Colonic mucosa (tissue), 4 donors: ENCODE measurements around the gene SULT2A1. TPM values are rescaled to one million over a fixed set of nuclear protein-coding genes. Genes with fewer than 3 reads are reported as not detected.
"Not testable (repeated sequence)": the region's sequence is repeated elsewhere in the genome, so short reads cannot be mapped to it uniquely, and the experiment has no call there.

Experiments used
- DNase-seq: peaks from one replicate; pipeline ENCODE4 v3.0.0-alpha.2; 2020
- H3K27ac ChIP-seq: fragments of 200-600 bp; one replicate; pipeline ENCODE4 v1.8.0; 2021
- H3K27me3 ChIP-seq: fragments of 200-600 bp; one replicate; pipeline ENCODE4 v1.8.0; 2021
- H3K36me3 ChIP-seq: fragments of 200-600 bp; one replicate; pipeline ENCODE4 v1.8.0; 2021
- H3K4me1 ChIP-seq: fragments of 200-600 bp; one replicate; pipeline ENCODE4 v1.8.0; 2021; ENCODE audit warnings: mild to moderate bottlenecking
- H3K4me3 ChIP-seq: fragments of 200-600 bp; one replicate; pipeline ENCODE4 v1.8.0; 2021
- H3K9ac ChIP-seq, 2 donors: one replicate each; pipeline ENCODE4 v1.7.0; 2013; ENCODE audit warnings: control low read depth in 2 of 2, low read depth in 2 of 2, low read length in 2 of 2
- H3K9me3 ChIP-seq: fragments of 200-600 bp; one replicate; pipeline ENCODE4 v1.8.0; 2021
- intact Hi-C: fragments of 100-400 bp; cut with DNase I; formaldehyde crosslinking; loops from one replicate; pipeline ENCODE4 v1.14.1; 2022
- total RNA-seq, 2 donors: library from RNA; stranded (reverse); fragmentation: NEBNext Ultra II Directional in 1 of 2; extraction: Animal tissue kit (Norgen Biotek cat#: 25700) in 1 of 2; gene quantifications; one replicate each; pipeline ENCODE4 v1.2.1, GENCODE V29; 2021
- TF ChIP-seq, protein P1 (sequence below): fragments of 200-600 bp; IDR thresholded peaks from one replicate; pipeline ENCODE4 v1.8.0; 2022; ENCODE audit warnings: antibody characterized with exemption, mild to moderate bottlenecking
- donor health status: healthy.
- donor health status: DM: no; HTN: no; CAD: no.
- donor health status: DM: no; HTN: no; CAD: no.

SULT2A1 gene
- total RNA-seq, 2 donors from 2014 or later, result 0.64 to 1.1 TPM

DNA sequence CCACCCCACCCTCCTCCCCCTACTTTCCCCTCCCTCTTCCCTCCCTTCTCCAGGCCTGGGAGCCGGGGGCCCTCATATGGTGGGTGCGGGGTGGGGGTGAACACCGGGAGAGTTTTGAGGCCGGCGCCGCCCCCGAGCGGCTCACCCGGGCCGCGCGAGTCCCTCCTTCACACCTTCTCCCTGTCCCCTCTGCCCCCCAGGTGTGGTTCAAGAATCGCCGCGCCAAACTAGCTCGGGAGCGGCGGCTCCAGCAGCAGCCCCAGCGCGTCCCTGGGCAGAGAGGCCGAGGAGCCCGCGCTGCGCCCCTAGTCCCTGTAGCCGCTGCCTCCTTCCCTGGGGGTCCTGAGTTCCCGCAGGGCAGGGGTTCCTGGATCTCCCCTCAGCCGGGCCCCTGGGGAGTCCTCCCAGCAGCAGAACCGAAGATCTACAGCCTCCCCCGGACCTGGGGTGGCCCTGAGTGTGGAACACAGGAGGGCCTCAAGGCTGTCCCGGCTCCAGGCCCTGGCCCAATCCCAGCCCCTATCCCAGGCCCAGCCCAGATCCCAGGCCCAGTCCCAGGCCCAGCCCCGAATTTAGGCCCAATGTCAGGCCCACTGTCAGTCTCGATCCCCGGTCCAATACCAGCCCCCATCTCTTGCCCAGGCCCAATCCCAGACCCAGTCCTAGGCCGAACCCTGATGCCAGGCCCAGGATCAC, 25.4 kb downstream of the SULT2A1 start:
- intact Hi-C loops, result loop anchor here (5.0 kb wide), 1 partner anchor 48 kb away; no protein-coding TSS in a partner anchor
- H3K4me1 ChIP-seq, result no peaks in the 10 kb centered on the region
- no peak overlapping the region for H3K9ac ChIP-seq
- H3K4me3 ChIP-seq, result no peak overlapping the region
- H3K27me3 ChIP-seq, result no peaks in the 10 kb centered on the region
- no peaks in the 10 kb centered on the region for H3K9me3 ChIP-seq
- no peak overlapping the region for H3K27ac ChIP-seq
- TF ChIP-seq, protein P1, sequence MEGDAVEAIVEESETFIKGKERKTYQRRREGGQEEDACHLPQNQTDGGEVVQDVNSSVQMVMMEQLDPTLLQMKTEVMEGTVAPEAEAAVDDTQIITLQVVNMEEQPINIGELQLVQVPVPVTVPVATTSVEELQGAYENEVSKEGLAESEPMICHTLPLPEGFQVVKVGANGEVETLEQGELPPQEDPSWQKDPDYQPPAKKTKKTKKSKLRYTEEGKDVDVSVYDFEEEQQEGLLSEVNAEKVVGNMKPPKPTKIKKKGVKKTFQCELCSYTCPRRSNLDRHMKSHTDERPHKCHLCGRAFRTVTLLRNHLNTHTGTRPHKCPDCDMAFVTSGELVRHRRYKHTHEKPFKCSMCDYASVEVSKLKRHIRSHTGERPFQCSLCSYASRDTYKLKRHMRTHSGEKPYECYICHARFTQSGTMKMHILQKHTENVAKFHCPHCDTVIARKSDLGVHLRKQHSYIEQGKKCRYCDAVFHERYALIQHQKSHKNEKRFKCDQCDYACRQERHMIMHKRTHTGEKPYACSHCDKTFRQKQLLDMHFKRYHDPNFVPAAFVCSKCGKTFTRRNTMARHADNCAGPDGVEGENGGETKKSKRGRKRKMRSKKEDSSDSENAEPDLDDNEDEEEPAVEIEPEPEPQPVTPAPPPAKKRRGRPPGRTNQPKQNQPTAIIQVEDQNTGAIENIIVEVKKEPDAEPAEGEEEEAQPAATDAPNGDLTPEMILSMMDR, result no peak
- H3K36me3 ChIP-seq, result no peaks in the 10 kb centered on the region
- DNase-seq, result no peak

DNA sequence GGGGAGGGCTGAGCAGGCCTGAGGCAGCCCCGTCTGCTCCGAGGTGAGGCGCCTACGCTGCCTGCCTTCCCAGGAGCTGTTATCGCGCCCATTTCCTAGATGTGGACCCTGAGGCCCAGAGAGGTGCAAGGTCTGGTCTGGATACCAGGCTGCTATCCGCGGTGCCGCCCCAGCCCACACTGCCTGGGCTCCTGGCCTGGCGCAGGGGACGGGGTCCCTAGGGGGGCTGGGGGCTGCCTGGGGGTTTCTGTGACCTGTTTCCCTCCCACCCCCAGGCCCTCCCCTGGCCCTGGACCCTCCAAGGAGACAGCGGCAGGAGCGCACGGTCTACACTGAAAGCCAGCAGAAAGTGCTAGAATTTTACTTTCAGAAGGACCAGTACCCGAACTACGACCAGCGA, 26.3 kb downstream of the SULT2A1 start:
- intact Hi-C loops, result loop anchor here (5.0 kb wide), 1 partner anchor 48 kb away; no protein-coding TSS in a partner anchor
- H3K4me1 ChIP-seq, H3K9ac ChIP-seq, H3K36me3 ChIP-seq, H3K27me3 ChIP-seq, H3K4me3 ChIP-seq, DNase-seq, H3K27ac ChIP-seq, H3K9me3 ChIP-seq: not testable (repeated sequence)

DNA sequence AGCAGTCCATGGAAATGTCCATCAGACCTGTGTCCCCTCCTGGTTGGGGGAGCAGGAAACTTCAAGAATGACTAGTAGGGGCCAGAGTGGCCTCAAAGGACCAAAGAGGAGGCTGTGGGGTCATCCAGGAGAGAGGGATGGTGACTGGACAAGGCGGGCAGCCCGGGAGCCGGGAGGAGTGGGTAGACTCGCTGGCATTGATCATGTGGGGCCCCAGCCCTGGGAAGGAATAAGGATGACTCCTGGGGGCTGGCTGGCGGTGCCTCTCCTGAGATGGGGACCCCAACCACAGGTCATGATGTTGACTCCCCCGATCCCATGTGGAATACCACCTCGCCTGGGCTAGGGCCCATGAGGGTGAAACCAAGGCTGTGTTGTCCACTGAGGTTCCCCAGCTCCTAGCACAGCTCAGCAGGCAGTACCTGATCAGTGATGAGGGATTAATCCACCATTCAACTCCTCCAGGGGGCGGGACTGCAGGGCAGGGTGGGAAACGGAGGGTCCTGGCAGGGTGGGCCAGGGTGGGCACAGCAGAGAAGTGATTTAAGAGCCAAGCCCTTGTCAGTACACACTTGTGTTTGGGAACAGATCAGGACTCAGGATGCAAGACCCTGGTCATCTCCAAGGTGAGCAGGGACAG, 27.3 kb downstream of the SULT2A1 start, which contains the start of gene TPRX2:
TPRX2 (plus strand) TSS at position 590 of the 640 bp plus-strand sequence; CDS start at position 602, 12 bp downstream.
- H3K4me3 ChIP-seq, DNase-seq, intact Hi-C loops, H3K27me3 ChIP-seq, H3K4me1 ChIP-seq, H3K9me3 ChIP-seq, H3K36me3 ChIP-seq, H3K9ac ChIP-seq, H3K27ac ChIP-seq: not testable (repeated sequence)

- intact Hi-C loops, H3K9ac ChIP-seq, H3K4me1 ChIP-seq, H3K27me3 ChIP-seq, H3K9me3 ChIP-seq, DNase-seq, H3K27ac ChIP-seq, H3K36me3 ChIP-seq, H3K4me3 ChIP-seq: not testable (repeated sequence)
Observed at GRCh38 chr19:47858231-47858630, 27.9 kb downstream of the SULT2A1 start.

- H3K27ac ChIP-seq, result no peak overlapping the region
- intact Hi-C loops, result no loop called here
- H3K27me3 ChIP-seq, result no peaks in the 10 kb centered on the region
- H3K4me1 ChIP-seq, result no peaks in the 10 kb centered on the region
- TF ChIP-seq, protein P1, result no peak
- DNase-seq, result no peak
- no peaks in the 10 kb centered on the region for H3K9me3 ChIP-seq
- H3K36me3 ChIP-seq, result no peaks in the 10 kb centered on the region
- no peak overlapping the region for H3K4me3 ChIP-seq
- no peak overlapping the region for H3K9ac ChIP-seq
Observed at GRCh38 chr19:47854459-47854858, 31.7 kb downstream of the SULT2A1 start.

DNA sequence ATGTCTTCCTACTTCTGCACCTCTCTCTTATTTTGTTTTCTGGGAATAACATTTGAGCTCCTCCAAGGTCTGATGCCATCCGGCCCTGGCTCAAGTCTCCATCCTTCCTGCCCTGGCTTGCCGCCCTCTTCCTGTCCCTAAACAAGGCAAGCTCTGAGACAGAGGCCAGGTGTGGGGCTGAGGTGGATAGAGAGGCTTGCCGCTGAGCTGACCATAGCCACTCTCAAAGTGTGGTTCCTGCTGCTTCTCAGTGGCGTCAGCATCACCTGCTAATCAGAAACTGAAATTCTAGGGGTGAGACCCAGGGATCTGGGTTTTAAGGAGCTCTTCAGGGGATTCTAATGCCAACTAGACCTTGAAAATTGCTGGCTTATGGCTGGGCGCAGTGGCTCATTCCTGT, 33.1 kb downstream of the SULT2A1 start:
- no peak overlapping the region for H3K27ac ChIP-seq
- H3K9me3 ChIP-seq, result no peaks in the 10 kb centered on the region
- H3K36me3 ChIP-seq, result no peaks in the 10 kb centered on the region
- no peak for DNase-seq
- intact Hi-C loops, result no loop called here
- no peaks in the 10 kb centered on the region for H3K27me3 ChIP-seq
- H3K4me3 ChIP-seq, result no peak overlapping the region
- no peak overlapping the region for H3K9ac ChIP-seq
- TF ChIP-seq, protein P1, result no peak
- H3K4me1 ChIP-seq, result no peaks in the 10 kb centered on the region
